ENCODE measurements around the gene ST13. TPM values are rescaled to one million over a fixed set of nuclear protein-coding genes. Genes with fewer than 3 reads are reported as not detected.

The ST13 gene
- total RNA-seq, 1 donor: 231 TPM

DNA sequence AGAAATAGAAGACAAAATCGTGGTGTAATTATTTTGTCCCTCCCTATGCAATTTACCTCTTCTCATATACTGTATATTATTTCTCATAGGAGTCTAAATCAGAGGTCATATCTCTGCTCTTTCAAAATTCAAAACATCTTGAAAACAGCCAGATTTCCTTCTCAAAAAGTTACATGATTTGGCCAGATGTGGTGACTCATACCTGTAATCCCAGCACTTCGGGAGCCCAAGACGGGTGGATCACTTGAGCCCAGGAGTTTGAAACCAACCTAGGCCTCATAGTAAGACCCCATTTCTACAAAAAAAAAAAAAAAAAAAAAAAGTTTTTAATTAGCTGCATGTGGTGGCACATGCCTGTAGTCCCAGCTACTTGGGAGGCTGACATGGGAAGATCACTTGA lies 34.4 kb upstream of the ST13 start:
- no peak overlapping the region for H3K4me3 ChIP-seq (ENCODE audit: insufficient read depth, low read length)
- no peaks in the 10 kb centered on the region for H3K27me3 ChIP-seq (ENCODE audit: insufficient read depth, low read length)
- no peak overlapping the region for H2AFZ ChIP-seq (ENCODE audit: low read length)
- no peaks in the 10 kb centered on the region for H3K79me2 ChIP-seq (ENCODE audit: insufficient read depth, low read length)
- peaks cover 32% of the 10 kb centered on the region for H3K36me3 ChIP-seq (ENCODE audit: insufficient read depth, low read length)
- no peak for DNase-seq (ENCODE audit: insufficient read length, low spot score, missing footprints)
- TF ChIP-seq, protein P1, sequence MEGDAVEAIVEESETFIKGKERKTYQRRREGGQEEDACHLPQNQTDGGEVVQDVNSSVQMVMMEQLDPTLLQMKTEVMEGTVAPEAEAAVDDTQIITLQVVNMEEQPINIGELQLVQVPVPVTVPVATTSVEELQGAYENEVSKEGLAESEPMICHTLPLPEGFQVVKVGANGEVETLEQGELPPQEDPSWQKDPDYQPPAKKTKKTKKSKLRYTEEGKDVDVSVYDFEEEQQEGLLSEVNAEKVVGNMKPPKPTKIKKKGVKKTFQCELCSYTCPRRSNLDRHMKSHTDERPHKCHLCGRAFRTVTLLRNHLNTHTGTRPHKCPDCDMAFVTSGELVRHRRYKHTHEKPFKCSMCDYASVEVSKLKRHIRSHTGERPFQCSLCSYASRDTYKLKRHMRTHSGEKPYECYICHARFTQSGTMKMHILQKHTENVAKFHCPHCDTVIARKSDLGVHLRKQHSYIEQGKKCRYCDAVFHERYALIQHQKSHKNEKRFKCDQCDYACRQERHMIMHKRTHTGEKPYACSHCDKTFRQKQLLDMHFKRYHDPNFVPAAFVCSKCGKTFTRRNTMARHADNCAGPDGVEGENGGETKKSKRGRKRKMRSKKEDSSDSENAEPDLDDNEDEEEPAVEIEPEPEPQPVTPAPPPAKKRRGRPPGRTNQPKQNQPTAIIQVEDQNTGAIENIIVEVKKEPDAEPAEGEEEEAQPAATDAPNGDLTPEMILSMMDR (IDR thresholded peaks at IDR 0.05; ENCODE audit: extremely low read depth, low read depth, low read length): no peak
- H3K4me1 ChIP-seq (ENCODE audit: insufficient read depth, low read length): no peaks in the 10 kb centered on the region
- no peak overlapping the region for H3K27ac ChIP-seq (ENCODE audit: low read depth, low read length)
- H3K4me2 ChIP-seq (ENCODE audit: insufficient read depth, low read length): no peak overlapping the region
- H4K20me1 ChIP-seq (ENCODE audit: insufficient read depth, low read length): no peaks in the 10 kb centered on the region
- H3K9me3 ChIP-seq (ENCODE audit: low read depth, low read length): no peaks in the 10 kb centered on the region

GRCh38 chr22:40889116-40889515 lies 32.7 kb upstream of the ST13 start:
- no peaks in the 10 kb centered on the region for H3K27me3 ChIP-seq (ENCODE audit: insufficient read depth, low read length)
- no peak overlapping the region for H3K4me3 ChIP-seq (ENCODE audit: insufficient read depth, low read length)
- TF ChIP-seq, protein P1 (IDR thresholded peaks at IDR 0.05; ENCODE audit: extremely low read depth, low read depth, low read length): no peak
- no peaks in the 10 kb centered on the region for H4K20me1 ChIP-seq (ENCODE audit: insufficient read depth, low read length)
- no peaks in the 10 kb centered on the region for H3K4me1 ChIP-seq (ENCODE audit: insufficient read depth, low read length)
- no peak overlapping the region for H2AFZ ChIP-seq (ENCODE audit: low read length)
- H3K4me2 ChIP-seq (ENCODE audit: insufficient read depth, low read length): no peak overlapping the region
- no peaks in the 10 kb centered on the region for H3K9me3 ChIP-seq (ENCODE audit: low read depth, low read length)
- H3K36me3 ChIP-seq (ENCODE audit: insufficient read depth, low read length): peaks cover 33% of the 10 kb centered on the region
- no peak for DNase-seq (ENCODE audit: insufficient read length, low spot score, missing footprints)
- no peaks in the 10 kb centered on the region for H3K79me2 ChIP-seq (ENCODE audit: insufficient read depth, low read length)
- no peak overlapping the region for H3K27ac ChIP-seq (ENCODE audit: low read depth, low read length)

GRCh38 chr22:40878922-40879321 lies 22.5 kb upstream of the ST13 start:
- Histone ChIP-seq H4K20me1 (ENCODE audit: insufficient read depth, low read length) (no peaks in the 10 kb centered on the region), H3K4me2 (ENCODE audit: insufficient read depth, low read length) (no peak overlapping the region), H3K9me3 (ENCODE audit: low read depth, low read length) (no peaks in the 10 kb centered on the region), H2AFZ (ENCODE audit: low read length) (no peak overlapping the region), H3K4me1 (ENCODE audit: insufficient read depth, low read length) (no peaks in the 10 kb centered on the region), H3K27me3 (ENCODE audit: insufficient read depth, low read length) (no peaks in the 10 kb centered on the region), H3K27ac (ENCODE audit: low read depth, low read length) (no peak overlapping the region), H3K36me3 (ENCODE audit: insufficient read depth, low read length) (peaks cover 34% of the 10 kb centered on the region), H3K4me3 (ENCODE audit: insufficient read depth, low read length) (no peak overlapping the region), H3K79me2 (ENCODE audit: insufficient read depth, low read length) (no peaks in the 10 kb centered on the region)
- TF ChIP-seq, protein P1 (IDR thresholded peaks at IDR 0.05; ENCODE audit: extremely low read depth, low read depth, low read length): no peak
- no peak for DNase-seq (ENCODE audit: insufficient read length, low spot score, missing footprints)

DNA sequence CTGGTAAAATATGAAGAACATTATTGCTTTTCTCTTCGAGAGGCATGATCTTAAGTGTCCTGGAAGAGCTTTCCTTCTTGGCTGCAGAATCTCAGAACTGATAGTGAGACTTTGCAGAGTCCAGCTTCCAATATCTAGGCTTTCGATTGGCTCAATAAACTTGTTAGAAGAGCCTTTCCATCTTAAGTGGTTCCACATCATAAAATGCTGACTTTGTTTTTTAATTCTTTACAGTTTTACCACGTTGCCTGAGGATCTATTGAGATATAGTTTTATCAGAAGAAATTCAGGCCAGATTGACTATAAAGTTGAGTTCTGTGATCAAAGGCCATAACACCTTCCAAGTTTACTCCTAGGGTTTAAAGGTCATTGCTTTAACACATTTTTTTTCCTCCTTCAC lies 21.0 kb upstream of the ST13 start:
- Histone ChIP-seq H3K36me3 (ENCODE audit: insufficient read depth, low read length) (peaks cover 25% of the 10 kb centered on the region), H3K79me2 (ENCODE audit: insufficient read depth, low read length) (no peaks in the 10 kb centered on the region), H3K9me3 (ENCODE audit: low read depth, low read length) (no peaks in the 10 kb centered on the region)

More for the DNA sequence above, 21.0 kb upstream of the ST13 start:
- Histone ChIP-seq H3K4me1 (ENCODE audit: insufficient read depth, low read length) (no peaks in the 10 kb centered on the region), H3K27me3 (ENCODE audit: insufficient read depth, low read length) (no peaks in the 10 kb centered on the region), H4K20me1 (ENCODE audit: insufficient read depth, low read length) (no peaks in the 10 kb centered on the region), H3K4me2 (ENCODE audit: insufficient read depth, low read length) (no peak overlapping the region), H3K27ac (ENCODE audit: low read depth, low read length) (no peak overlapping the region), H3K4me3 (ENCODE audit: insufficient read depth, low read length) (no peak overlapping the region), H2AFZ (ENCODE audit: low read length) (no peak overlapping the region)
- no peak for DNase-seq (ENCODE audit: insufficient read length, low spot score, missing footprints)
- TF ChIP-seq, protein P1 (IDR thresholded peaks at IDR 0.05; ENCODE audit: extremely low read depth, low read depth, low read length): no peak
